GM19239 (cell line): ENCODE measurements around the gene SYT15B.
"Not testable (repeated sequence)": the region's sequence is repeated elsewhere in the genome, so short reads cannot be mapped to it uniquely, and the experiment has no call there.

Experiments used
- DNase-seq: peaks from one replicate; pipeline ENCODE4 v3.0.0; 2011; ENCODE audit warnings: low spot score; ENCODE audit not compliant: insufficient read length
- FAIRE-seq: peaks from 2 replicates; lab custom pipeline; 2011; peaks lifted over from hg19 to GRCh38; lab: Jason Lieb, UNC

SYT15B gene

DNA sequence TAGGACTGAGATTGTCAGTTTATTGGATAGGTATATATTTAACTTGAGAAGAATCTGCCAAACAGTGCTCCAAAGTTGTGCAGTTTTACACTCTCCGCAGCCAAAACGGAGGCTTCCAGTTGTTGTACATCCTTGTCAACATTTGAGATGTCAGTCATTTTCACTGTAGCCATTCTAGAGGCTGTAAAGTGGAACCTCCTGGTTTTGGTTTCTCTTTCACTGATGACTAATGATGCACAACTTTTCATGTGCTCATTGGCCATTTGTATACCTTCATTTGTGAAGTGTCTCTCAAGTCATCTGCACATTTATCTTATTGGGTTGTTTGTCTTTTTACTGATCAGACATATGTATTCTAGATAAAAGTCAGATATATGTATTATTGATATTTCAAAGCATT lies 22.5 kb downstream of the SYT15B start:
- DNase-seq, FAIRE-seq: not testable (repeated sequence)

DNA sequence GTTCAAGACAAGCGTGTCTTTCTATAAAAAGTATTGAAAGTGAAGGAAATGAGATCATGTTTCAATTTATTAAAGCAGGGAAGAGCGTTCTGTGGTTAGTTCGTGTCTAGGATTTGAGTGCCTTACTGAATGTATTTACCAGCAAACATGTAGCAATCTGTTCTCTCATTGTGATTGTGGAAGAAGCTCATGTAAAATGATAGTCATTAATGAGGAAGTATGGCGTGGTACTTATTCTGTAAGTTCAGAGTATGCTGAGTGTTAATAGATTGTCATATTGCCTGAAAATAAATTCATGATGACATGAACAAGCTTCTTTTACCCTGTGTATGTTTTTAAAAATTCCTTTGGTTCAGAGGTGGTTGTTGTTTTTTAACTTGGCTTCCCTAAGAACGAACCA lies 32.5 kb downstream of the SYT15B start:
- FAIRE-seq, DNase-seq: not testable (repeated sequence)

DNA sequence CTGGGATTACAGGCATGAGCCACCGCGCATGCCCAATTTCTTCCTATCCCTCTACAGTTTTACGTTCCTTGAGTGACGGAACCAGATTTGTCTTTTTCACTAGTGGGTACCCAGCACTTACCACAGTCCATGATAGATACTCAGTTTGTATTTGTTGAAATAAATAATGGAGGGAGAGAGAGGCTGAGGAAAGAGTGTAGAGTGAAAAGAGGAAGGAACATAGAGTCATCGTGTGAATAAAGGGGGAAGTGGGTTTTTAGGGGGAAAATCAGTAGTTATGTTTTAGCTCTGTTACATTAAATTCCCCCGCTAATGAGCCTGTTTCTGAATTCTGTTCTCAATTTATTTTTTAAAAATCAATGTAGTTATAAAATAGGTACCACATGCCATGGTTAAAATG lies 37.7 kb downstream of the SYT15B start:
- not testable (repeated sequence) for FAIRE-seq

DNA sequence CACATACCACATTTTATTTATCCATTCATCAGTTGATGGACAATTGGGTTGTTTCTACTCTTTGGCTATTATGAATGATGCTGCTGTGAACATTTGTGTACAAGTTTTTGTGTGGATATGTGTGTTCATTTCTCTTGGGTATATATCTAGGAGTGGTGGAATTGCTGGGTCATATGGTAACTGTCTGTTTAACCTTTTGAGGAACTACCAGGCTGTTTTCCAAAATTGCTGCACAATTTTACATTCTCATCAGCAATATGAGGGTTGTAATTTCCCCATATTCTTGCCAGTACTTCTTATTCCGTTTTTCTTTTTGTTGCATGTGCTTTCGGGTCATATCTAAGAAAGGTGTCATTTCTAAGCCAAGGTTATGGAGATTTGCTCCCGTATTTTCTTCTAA lies 38.3 kb downstream of the SYT15B start:
- DNase-seq, FAIRE-seq: not testable (repeated sequence)

More for the DNA sequence above, 37.7 kb downstream of the SYT15B start:
- not testable (repeated sequence) for DNase-seq

DNA sequence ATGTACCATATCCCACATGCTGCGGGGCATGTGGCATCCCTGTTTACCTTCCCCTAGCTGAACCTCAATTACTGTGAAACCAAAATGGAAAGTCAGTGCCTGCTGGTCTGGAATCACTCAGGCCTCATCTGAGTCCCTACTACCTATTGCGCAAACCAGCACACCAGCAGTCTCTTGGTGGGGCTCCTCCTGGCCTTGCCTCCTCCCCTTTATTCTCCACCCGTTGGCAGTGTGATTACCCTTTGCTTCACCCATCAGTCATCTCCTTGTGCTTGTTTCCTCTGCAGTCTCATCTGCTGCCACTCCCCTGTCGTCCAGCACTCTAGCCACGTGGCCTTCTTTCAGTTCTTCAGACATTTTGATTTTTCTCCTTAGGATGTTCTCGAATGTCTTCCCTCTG lies 39.3 kb downstream of the SYT15B start:
- not testable (repeated sequence) for FAIRE-seq, DNase-seq

DNA sequence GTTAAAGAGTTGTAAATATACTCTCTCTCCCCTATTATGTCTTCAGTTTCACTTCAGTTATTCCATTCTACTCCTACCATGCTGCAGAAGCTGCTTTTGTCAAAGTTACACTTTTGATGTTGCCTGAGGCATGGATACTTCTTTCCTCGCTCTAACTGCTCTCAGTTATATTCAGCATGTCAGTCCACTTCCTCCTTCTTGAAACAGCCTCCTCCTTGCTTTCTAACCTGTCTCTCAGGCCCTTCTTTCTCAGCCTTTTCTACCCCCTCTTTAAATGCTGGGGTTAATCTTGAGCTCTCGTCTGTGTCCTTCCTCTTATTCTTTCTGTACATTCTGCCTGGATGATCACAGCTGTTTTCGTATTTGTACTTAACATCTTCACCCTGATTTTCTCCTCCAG lies 40.0 kb downstream of the SYT15B start:
- not testable (repeated sequence) for DNase-seq, FAIRE-seq

DNA sequence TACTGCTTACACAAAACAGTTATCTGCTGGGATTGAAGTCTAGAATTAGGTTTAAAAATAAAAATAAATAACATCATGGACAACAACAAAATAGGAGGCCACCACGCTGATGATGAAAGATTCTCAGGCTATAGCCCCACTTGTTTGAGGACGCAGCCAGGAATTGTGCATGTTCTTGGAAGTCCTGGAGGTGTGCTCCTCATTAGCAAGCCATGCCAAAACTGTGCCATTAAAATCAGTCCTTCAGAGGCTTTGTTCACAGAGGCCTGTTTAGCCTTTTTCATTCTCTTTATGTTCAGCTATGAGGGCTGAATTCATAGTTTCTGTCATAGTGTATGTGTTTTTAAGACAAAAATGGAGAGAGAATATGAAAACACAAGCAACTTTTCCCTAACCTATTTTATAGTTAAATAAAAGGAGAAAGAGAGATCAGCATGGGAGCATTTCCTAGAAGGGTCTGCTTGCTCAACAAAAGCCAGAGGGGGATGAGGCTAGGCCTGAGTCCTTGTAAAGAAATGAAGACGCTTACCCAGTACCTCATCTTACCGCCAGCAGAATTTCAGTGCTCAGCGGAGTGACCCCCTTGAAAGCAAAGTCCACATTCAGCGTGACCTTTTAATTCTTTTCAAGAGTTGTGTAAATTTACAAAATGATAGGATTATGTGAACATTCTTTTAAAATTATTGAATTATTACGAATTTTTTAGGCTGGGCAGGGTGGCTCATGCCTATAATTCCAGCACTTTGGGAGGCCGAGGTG lies 46.2 kb downstream of the SYT15B start:
- FAIRE-seq, DNase-seq: not testable (repeated sequence)
